Spleen (tissue), 7 donors: ENCODE data around the gene BLOC1S5.

Experiments
- CTCF ChIP-seq, 11 experiments: fragments of 200-600 bp in 7 of 11; fragments of 450-650 bp in 4 of 11; sonication (generic) in 4 of 11; IDR thresholded peaks in 8 of 11; conservative IDR thresholded peaks in 3 of 11; 1 replicate in 7 of 11; 2 replicates in 4 of 11; pipeline versions ENCODE4 v1.4.0 to v1.8.0; 2016 to 2021; ENCODE audit warnings: antibody characterized with exemption in 11 of 11, inconsistent platforms in 4 of 11, mild to moderate bottlenecking in 1 of 11
- POLR2A ChIP-seq, 3 donors: fragments of 450-650 bp; IDR thresholded peaks; one replicate each; pipeline ENCODE4 v1.5.1; 2017; ENCODE audit warnings: antibody characterized with exemption in 3 of 3, mild to moderate bottlenecking in 1 of 3
- donor health status: DM: no; HTN: no; CAD: no; lungs with moderate emphysema.
- donor health status: DM: no; HTN: no; CAD: no.
- donor health status: DM: no; HTN: no; CAD: no.

GRCh38 chr6:8000636-8001035 lies 63.6 kb downstream of the BLOC1S5 start:
- no peak for TF ChIP-seq CTCF (IDR thresholded peaks at IDR 0.05 in 8 of 11, conservative IDR thresholded peaks at IDR 0.05 in 3 of 11)
- no peak for TF ChIP-seq POLR2A (IDR thresholded peaks at IDR 0.05)
